D341Med (cell line): Measurements from ENCODE around the gene ITFG1.

Experiments used
- DNase-seq: peaks from one replicate; pipeline ENCODE4 v3.0.0; 2012; ENCODE audit warnings: low spot score

ITFG1 gene

DNA sequence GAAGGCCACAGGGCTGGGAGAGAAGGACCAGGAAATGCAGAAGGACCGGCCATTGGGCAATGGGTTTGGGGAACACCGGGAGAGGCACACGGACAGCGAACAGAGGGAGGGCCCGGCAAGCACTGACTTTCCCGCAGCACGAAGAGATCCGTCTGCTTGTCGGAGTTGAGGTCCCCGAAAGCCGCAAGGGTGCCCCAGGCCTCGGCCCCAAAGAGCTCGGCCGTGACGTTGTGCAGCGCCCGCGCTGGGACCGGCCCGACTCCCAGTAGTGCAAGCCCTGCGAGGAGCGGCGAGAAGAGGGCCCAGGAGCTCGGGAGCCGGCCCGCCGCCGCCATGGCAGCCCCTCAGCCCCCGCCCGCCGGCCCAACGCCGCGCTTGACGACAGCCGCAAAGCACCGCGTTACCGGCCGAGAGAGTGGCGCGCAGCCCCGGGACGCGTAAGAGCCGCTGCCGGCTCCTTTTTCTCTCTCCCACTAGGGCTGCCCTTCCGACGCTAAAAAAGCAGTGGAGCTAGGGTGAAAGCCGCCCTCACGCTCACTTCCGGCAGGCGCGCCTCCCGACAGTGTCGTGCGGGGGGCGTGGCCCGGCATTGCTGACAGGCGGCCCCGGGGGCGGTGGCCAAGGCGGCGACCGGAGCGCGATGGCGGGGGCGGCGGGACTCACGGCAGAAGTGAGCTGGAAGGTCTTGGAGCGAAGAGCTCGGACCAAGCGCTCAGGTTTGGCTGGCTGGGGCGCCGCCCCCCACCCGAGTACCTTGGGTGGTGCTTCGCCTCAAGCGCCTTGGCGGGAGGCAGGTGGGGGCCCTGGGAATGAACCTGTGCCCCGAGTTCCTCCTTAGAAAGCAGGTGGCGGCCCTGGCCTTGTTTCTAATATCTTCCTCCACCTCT, at the start of gene ITFG1, which contains the start of gene PHKB:
ITFG1 (minus strand) TSS at position 353 of the 887 bp plus-strand sequence; CDS start at position 335, 18 bp downstream.
PHKB (plus strand) TSS at position 621 of the 887 bp plus-strand sequence; CDS start at position 641, 20 bp downstream.
- DNase-seq = peak; percentile 94

DNA sequence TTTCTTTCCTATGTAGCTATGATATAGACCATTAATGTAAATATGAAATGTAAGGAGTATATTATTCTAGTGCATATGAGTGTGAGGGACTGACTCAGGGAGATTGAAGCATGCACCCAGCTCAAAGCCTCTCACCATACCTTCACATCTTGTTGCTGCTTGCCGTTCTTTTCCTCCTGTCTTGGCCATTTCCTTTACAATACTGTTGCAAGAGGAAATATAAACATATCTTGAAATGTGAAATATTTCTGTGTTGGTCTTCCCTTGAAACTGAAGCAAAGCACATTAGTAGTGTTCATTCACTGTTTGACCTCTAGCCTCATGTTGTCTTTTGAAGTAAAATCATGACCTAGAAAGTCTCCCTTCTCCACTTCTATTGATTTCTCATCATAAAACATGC, 46.8 kb upstream of the ITFG1 start:
- DNase-seq = no peak

DNA sequence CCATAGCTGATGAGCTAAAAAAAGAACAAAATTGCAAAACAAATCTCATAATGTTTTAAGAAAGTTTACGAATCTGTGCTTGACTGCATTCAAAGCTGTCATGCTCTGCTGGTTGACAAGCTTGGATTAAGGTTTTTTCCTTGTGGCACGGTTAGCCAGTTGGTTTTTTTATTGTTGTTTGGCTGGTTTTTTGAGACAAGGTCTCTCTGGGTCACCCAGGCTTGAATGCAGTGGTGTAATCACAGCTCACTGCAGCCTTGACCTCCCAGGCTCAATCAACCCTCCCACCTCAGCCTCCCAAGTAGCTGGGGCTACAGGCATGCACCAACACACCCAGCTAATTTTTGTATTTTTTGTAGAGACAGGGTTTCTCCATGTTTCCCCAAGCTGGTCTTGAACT, 45.9 kb upstream of the ITFG1 start:
- DNase-seq = no peak

DNA sequence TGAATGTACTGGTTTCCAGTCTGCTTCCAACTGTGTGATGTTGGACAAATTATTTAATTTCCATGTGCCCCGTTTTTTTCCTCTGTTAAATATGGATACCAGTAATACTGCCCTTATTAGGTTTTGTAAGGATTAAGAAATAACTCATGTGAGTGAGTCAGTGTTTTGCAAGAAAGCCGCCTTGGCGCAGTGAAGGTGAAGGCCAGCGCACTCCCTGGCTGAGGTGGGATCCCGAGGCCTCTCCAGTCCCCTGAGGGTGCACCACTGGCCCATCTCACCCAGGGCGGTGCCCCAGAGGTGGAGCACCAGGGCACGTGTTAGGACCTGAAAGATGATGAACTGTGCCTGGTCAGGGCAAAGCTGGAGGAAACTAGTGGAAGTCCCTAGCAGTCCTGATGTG, 43.7 kb upstream of the ITFG1 start:
- DNase-seq = no peak

DNA sequence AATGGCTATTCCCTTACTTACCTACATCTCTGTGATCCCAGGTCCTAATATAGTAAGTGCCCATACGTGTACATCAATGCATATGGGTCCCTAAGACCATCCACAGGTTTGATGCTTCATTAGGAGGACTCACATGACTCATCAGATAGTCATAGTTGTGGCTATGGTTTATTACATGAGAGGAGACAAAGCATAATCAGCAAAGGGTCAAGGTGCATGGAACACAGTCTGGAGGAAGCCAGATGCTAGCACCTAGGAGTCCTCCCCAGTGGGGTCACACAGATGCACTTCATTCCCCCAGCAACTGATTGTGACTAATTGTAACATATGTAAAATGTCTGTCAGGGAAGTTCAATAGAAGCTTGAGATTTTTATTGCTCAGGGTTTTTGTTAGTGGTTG, 43.1 kb upstream of the ITFG1 start:
- DNase-seq = no peak

DNA sequence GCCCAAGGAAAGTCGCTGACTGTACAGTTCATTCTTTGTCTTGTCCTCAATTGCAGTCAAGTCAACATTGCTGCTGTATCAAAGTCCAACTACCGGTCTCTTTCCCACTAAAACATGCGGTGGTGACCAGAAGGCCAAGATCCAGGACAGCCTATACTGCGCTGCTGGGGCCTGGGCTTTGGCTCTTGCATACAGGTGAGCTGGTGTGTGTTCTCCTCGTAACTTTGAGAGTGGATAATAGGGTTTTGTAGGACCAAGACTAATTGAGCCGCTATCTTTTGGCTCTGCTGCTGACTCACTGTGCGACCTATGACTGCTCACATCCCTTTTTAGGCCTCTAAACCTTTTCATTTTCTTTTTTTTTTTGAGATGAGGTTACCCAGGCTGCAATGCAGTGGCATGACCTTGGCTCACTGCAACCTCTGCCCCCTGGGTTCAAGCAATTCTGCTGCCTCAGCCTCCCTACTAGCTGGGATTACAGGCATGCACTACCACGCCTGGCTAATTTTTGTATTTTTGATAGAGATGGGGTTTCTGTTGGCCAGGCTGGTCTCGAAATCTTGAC, 38.9 kb upstream of the ITFG1 start:
- no peak for DNase-seq

DNA sequence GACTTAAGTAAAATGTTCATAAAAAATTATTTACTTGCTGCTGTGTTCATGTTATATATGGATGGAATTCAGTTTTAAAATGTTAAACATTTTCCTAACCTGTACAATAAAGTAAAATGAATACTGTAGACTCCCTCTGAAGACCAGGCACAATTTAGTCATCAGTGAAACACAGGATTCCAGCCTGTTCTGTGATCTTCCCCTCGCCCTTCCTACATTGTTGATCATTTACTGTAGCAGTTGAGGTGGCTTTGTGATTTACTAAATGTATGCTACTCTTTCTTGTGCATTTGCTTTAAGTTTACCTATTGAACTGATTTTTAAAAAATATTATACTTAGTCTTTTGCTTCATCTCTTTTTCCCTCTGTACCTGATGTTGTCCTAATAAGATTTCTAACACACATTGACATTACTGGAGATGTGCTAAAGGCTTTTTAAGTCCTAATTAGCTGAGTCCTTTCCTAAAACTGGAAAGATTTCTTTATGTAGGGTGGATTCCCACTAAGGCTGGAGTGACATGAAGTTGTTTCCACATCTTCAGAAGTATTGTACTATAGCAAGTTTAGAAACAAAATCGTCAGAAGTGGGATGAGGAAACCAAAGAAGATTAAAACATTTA, 38.3 kb upstream of the ITFG1 start:
- DNase-seq = no peak

DNA sequence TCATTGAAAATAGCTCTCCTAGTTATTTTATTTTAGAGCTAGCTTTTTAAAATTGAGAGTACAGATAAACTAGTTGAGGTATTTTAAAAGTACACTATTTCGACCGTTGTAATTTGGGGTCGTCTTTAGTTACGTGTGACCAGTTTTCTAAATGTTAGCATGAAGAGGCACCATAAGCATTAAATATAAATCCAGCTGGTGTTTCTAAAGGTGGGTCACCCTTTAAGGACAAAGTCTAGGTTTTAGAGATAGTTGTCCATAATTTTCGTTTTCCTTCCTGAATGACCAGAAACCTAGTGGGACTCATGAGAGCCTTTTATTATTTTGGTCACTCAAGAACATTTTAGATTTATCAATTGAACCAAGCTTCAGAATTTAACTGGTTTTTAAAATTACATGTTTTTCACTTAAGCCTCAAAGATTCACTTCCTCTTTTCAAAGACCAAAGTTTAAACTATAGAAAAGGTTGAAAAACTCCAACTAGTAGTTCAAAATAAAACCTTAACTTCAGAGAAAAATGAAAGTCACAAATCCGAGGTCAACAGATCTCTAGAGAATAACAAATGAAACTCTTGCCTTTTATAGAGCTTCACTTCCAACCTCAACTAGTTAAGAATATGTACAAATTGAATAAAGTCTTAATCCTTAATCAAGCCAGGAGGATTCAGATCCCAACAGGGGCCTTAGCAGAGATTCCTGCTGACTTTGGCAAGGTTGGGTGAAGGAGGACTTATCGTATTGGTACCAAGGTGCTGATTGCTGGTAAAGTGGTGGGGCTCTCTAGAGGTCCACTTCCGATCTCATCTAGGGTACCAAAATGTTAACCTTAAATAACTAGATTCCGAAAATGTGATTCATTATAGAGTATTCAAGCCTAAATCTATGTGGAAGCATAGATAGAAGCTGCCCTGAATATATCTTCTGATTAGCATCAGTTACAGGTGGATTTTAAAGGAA, 32.8 kb upstream of the ITFG1 start:
- no peak for DNase-seq

DNA sequence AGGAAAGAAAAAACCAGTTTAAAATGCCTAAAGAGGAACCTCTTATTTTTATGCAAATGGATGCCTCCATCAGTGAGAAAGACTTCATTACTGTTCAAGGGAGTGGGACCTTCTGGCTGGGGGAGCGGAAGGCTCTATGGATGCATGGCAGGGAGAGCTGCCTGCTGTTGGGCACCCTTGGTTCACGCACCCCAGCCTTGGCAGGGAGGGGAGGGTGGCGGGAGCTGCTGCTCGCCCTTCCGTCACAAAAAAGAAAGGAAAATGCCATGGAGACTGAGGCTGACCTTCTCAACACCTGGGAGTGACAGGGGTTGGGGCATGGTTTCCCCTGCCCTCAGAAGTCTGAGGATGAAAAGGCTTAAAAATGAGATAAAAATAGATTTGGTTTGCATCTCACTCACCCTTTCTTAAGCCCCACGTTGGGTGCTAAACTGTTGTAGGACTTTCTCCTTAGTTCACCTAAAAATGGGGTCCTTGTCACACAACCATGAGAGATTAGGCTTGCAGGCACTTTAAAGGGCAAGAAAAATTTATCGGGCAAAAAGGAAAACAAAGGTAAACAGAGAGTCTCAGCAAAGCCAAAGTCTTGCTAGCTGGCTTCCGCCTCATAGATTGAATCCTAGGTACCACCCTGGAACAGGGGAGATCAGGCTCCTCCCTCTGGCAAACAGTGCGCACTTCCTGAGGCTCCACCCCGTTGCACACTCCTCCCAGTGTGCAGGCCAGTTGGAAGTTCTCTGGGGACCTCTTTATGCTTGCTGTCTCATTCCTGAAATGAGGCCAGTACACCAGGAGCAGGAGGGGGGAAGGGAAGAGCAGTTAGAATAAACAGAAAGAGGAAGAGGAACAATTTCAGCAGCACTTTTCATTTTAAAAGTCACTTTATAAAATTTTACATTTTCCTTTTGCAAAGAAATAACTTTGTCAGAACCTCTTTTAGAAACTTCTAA, 31.8 kb upstream of the ITFG1 start:
- DNase-seq = peak; percentile 41

DNA sequence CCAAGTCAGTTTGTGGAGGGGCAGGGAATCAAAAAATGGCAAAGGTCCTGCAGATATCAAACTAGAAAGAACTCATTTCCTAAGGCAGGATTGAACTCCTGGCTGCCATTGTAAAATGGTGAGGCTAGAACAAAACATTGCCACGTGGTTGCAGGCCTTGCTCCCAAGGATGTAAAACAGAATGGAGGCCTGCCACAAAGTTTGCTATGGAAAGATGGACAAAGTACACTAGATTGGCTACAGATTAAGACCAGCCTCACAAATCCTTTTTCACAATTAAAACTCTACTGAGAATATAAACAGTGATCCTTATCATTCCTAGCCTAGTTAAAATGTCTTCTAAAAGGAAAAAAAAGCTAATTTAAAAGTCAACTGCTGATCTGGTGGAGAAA, 31.2 kb upstream of the ITFG1 start:
- DNase-seq = no peak

DNA sequence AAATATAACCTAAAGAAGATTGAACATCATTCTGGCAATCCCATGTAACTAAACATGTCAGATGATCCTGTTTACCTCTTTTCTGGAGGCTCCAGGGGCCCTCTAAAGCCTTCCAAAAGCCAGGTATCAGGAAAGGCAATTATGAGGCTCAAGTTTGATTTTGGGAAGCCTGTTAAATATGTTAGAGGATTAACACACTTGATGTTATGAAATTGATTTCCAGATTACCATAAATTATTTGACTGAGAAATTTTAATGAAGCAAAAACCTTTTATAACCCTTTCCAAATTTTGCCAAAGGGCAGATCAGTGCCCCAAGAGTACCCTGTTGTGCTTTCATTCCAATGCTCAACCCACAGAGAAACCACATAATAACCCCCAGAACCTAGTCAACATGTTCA, 29.6 kb upstream of the ITFG1 start:
- DNase-seq = no peak

DNA sequence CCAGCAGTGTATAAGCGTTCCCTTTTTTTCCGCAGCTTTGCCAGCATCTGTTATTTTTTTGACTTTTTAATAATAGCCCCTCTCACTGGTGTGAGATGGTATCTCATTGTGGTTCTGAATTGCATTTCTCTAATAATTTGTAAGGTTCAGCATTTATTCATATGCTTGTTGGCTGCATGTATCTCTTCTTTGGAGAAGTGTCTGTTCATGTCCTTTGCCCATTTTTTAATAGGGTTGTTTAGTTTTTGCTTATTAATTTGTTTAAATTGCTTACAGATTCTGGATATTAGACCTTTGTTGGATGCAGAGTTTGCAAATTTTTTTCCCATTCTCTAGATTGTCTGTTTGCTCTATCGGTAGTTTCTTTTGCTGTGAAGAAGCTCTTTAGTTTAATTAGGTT, 27.2 kb upstream of the ITFG1 start:
- DNase-seq = no peak

DNA sequence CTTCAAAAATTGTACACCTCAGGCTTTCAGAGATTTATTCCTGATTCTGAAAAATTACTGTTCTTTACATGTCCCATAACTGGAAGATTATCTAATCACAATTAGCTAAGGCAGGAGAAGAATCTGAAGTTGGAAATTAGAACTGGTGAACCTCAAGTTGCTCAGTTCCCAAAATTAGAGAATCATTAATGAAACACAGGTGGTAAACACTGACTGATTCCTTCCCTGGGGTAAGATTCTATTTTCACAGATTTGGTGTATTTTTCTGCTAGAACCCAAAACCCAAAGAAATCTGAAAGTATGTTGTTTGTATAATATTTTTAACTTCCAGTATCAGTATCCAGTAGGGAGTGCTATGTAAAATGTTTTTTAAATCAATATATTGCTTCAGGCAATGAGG, 26.0 kb upstream of the ITFG1 start:
- no peak for DNase-seq

DNA sequence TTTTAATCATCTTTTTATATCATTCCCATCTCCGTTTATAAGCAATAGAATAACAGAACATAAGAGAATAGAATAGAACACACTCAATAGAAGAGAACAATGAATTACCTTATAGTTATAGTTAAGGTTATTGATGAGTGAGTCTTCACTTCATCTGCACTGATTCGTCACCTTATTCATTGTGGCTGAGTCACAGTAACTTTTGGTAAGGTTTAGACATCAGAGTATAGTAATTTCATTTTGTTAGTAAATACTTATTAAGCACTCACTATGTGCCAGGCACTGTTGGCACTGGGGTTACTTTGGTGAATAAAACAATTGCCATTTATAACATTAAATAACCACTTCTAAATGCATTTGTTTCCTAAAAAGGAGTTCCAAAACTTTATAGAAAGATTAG, 22.8 kb upstream of the ITFG1 start:
- no peak for DNase-seq

DNA sequence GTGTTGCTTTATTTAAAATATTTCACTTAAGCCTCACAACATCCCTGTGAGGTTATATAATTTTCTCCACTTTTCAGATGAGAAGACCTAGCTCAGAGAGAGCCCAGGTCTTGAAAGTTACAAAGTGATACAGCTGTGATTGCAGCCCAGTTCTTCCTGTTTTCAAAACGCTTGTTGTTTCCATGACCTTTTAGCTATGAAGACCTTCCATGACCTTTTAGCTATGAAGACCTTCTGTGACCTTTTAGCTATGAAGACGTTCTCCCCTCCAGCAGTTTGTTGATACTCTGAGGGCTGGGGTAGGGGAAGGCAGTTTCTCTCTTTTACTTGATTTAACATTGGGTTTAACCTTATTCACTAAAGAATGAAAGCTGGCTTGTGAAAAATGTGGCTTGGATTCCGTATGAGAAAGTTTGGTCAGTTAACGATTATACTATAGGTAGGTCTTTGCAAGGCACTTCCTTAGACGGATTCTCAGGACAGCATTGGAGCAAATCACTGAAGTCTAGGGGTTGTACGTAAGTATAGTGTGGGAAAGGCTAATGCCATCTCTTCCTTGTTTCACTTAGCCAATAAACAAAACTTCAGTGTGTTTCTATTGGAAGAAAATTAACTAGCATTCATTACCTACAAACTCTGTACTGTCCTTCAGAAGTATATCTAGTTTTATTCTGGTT, 21.0 kb upstream of the ITFG1 start:
- DNase-seq = no peak

DNA sequence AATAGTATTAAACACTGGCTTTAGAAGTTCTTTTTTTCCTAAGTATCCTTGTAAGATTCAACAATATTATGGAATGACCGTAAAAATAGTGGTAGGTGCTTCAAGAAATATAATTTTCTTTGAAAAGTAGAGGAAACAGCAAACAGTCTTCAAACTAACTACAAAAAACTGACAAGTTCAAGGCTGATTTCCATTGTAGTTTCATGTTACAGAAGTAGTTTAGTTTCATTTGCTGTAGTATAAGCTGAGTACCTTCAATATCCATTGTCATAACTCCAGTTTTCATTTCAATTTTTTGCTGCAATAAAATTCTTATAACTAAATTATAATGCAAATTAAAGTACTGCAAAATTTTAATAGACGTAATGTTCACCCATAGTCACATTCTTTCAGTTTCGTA, 19.5 kb upstream of the ITFG1 start:
- DNase-seq = no peak

DNA sequence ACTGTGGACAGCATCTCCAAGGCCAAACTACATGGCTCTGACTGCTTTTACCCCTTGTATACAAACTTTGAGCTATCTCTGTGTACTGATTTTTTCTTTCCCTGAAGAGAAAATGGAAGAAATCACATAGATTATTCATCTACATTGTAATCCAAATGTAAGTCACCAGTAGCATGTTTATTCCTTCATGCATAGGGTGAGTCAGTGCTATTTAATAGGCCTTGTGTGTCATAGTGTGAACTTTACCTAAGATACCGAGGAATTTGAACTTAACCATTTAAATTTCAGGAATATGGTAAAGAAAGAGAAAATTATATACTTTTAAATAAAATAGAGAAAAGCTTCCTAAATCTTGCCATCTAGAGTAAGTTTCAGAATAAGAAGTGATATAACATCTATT, 16.8 kb upstream of the ITFG1 start:
- DNase-seq = no peak

DNA sequence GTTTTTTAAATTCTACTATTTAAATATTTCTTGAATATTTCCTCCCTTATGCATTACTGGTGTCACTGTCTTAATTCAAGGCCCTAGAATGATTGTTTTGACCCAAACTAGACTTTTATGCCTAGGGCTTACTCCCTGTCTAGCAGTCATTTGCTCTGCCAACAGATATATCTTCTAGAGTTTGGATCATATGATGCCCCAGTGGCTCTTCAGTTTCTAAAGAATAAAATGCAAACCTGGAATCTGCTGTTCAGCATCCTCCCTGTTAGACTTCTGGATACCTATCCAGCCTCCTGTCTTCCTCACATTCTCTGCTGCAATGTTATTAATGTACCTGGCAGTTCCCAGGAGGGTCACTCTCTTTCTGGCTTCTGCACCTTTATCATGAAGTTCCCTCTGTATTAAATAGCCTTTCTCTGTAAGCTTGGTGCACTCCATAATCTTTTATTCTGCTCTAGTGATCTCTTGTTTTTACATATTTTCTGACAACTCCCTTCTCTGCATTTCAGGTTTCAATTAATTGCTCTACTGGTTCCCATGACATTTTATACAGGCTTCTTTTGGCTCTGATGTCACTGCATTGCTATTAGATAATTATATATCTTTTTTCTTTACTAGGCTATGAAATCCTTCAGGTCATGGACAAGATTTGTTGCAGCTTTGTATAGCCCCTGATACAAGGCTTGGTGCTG, 15.9 kb upstream of the ITFG1 start:
- no peak for DNase-seq

DNA sequence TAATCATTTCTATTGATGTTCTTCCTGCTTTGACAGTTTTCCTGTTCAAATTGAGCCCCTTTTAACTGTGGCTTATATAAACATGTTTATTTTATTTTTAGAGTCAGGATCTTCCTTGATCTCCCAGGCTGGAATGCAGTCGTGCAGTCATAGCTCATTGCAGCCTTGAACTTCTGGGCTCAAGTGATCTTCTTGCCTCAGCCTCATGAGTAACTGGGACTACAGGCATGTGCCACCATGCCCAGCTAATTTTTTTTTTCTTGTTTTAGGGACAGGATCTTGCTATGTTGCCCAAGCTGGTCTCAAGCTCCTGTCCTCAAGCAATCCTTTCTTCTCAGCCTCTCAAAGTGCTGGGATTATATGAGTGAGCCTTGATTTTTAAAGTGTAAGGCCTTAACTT, 14.9 kb upstream of the ITFG1 start:
- no peak for DNase-seq

DNA sequence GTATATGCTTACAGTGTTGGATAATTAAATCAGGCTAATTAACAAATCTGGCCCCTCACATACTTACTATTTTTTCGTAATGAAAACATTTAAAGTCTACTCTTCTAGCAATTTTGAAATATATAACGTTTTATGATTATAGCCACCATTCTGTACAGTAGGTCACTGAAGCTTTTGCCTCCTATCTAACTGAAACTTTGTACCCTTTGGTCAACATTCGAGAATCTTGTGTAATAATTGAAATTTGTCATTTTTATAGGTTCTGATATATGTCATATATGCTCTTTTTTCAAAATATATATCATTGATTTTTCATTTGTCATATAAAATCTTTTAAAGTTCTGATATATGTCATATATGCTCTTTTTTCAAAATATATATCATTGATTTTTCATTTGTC, 12.9 kb upstream of the ITFG1 start:
- no peak for DNase-seq
